Measurements from ENCODE around the gene ASCL1. TPM values are rescaled to one million over a fixed set of nuclear protein-coding genes. Genes with fewer than 3 reads are reported as not detected.

The ASCL1 gene
- total and polyA plus RNA-seq, 10 of the 15 experiments (the other 5 are each of a cell fraction or from before 2014, with no cell fraction given), result 10.6 to 61.1 (median 20.5) TPM

GRCh38 chr12:102913453-102914226 is 43.8 kb upstream of the ASCL1 start:
- DNase-seq (ENCODE audit: low read depth, low spot score) (no peak), FAIRE-seq (no peak), ATAC-seq (no peak)
- intact Hi-C loops (cut with micrococcal nuclease; ENCODE audit: unreplicated experiment) (no loop called here), in situ Hi-C loops (cut with MboI) (no loop called here)
- SMC1A ChIA-PET (ENCODE audit: uncharacterized antibody, unreplicated experiment), result interaction anchor here (0.8 to 3.3 kb wide), 7 partner anchors 10 to 634 kb away, joined by 3 to 34 read pairs (median 4); no protein-coding TSS in a partner anchor
- Histone ChIP-seq H3K9me3 (replicated peaks; ENCODE audit: control insufficient read depth, insufficient read depth, low read length) (no peaks in the 10 kb centered on the region; the same call in 2 of the 3 replicates), H3K27ac (ENCODE audit: control insufficient read depth, insufficient read depth) (no peak overlapping the region), H3K27me3 (replicated peaks in 1 of 2; ENCODE audit: control insufficient read depth in 2 of 2, insufficient read depth in 2 of 2, low read length in 1 of 2) (no peaks in the 10 kb centered on the region), H3K4me3 (no peak overlapping the region), H4K20me1 (ENCODE audit: control insufficient read depth, insufficient read depth) (no peaks in the 10 kb centered on the region), H3K36me3 (ENCODE audit: control insufficient read depth in 2 of 2, insufficient read depth in 2 of 2, low read length in 1 of 2) (no peaks in the 10 kb centered on the region), H3K4me2 (ENCODE audit: control insufficient read depth, insufficient read depth) (no peak overlapping the region), H3K9ac (ENCODE audit: control insufficient read depth, insufficient read depth, low read length) (no peak overlapping the region), H2AFZ (ENCODE audit: control insufficient read depth, low read depth, low read length) (no peak overlapping the region), H3K4me1 (ENCODE audit: control insufficient read depth, insufficient read depth, low read length) (peaks cover 10% of the 10 kb centered on the region), H3K79me2 (ENCODE audit: control insufficient read depth, insufficient read depth, low read length) (no peaks in the 10 kb centered on the region)
- POLR2A ChIA-PET, result interaction anchor here (0.6 to 1.6 kb wide), 3 partner anchors 12 to 1005 kb away, joined by 3 to 7 read pairs (median 4); no protein-coding TSS in a partner anchor
- CTCF ChIA-PET, result interaction anchor here (0.8 to 2.0 kb wide), 6 partner anchors 10 to 181 kb away, joined by 3 to 11 read pairs (median 4); no protein-coding TSS in a partner anchor
- no TSS peak for BruUV-seq (replicated peaks)
- WGBS (ENCODE audit: insufficient coverage, insufficient replicate concordance, low lambda C conversion rate, missing lambda C conversion rate), result 44% methylated on average over 2 of the region's 2 CpGs
- TF ChIP-seq TARDBP (IDR thresholded peaks at IDR 0.05; ENCODE audit: borderline replicate concordance) (no peak), RUNX3 (IDR thresholded peaks at IDR 0.05; ENCODE audit: low read length) (no peak), CREM (IDR thresholded peaks at IDR 0.05; ENCODE audit: low read depth) (no peak), MYB (IDR thresholded peaks at IDR 0.05; ENCODE audit: borderline replicate concordance, low read depth, low read length) (no peak), CBFB (IDR thresholded peaks at IDR 0.05; ENCODE audit: low read depth) (no peak), EZH2 (IDR thresholded peaks at IDR 0.05; ENCODE audit: borderline replicate concordance, control insufficient read depth, low read depth, low read length) (no peak)
- TF ChIP-seq, protein P1, sequence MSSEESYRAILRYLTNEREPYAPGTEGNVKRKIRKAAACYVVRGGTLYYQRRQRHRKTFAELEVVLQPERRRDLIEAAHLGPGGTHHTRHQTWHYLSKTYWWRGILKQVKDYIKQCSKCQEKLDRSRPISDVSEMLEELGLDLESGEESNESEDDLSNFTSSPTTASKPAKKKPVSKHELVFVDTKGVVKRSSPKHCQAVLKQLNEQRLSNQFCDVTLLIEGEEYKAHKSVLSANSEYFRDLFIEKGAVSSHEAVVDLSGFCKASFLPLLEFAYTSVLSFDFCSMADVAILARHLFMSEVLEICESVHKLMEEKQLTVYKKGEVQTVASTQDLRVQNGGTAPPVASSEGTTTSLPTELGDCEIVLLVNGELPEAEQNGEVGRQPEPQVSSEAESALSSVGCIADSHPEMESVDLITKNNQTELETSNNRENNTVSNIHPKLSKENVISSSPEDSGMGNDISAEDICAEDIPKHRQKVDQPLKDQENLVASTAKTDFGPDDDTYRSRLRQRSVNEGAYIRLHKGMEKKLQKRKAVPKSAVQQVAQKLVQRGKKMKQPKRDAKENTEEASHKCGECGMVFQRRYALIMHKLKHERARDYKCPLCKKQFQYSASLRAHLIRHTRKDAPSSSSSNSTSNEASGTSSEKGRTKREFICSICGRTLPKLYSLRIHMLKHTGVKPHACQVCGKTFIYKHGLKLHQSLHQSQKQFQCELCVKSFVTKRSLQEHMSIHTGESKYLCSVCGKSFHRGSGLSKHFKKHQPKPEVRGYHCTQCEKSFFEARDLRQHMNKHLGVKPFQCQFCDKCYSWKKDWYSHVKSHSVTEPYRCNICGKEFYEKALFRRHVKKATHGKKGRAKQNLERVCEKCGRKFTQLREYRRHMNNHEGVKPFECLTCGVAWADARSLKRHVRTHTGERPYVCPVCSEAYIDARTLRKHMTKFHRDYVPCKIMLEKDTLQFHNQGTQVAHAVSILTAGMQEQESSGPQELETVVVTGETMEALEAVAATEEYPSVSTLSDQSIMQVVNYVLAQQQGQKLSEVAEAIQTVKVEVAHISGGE (CRISPR knock-in tag; IDR thresholded peaks at IDR 0.05), result no peak
- RAD21 ChIA-PET (ENCODE audit: unreplicated experiment), result interaction anchor here (2.5 kb wide), 1 partner anchor 30 kb away, joined by 9 read pairs; no protein-coding TSS in a partner anchor
